Rectal smooth muscle tissue (tissue), 1 donor: Measurements from ENCODE around the gene SELPLG.
A peak's percentile ranks its signal among the peaks of the same experiment; 100 is the strongest.
"Not testable (repeated sequence)": the region's sequence is repeated elsewhere in the genome, so short reads cannot be mapped to it uniquely, and the experiment has no call there.

Experiments used
- H3K27ac ChIP-seq: one replicate; pipeline ENCODE4 v1.7.0; 2013; ENCODE audit warnings: low read depth, low read length, inconsistent platforms
- H3K27me3 ChIP-seq: one replicate; pipeline ENCODE4 v1.7.0; 2013; ENCODE audit warnings: low read length; ENCODE audit not compliant: control insufficient read depth, insufficient read depth
- H3K36me3 ChIP-seq: one replicate; pipeline ENCODE4 v1.7.0; 2013; ENCODE audit warnings: low read length; ENCODE audit not compliant: control insufficient read depth, insufficient read depth
- H3K4me1 ChIP-seq: one replicate; pipeline ENCODE4 v1.7.0; 2013; ENCODE audit warnings: low read length; ENCODE audit not compliant: control insufficient read depth, insufficient read depth
- H3K4me3 ChIP-seq: one replicate; pipeline ENCODE4 v1.7.0; 2013; ENCODE audit warnings: low read length
- H3K9ac ChIP-seq: one replicate; pipeline ENCODE4 v1.7.0; 2013; ENCODE audit warnings: low read length

SELPLG gene

DNA sequence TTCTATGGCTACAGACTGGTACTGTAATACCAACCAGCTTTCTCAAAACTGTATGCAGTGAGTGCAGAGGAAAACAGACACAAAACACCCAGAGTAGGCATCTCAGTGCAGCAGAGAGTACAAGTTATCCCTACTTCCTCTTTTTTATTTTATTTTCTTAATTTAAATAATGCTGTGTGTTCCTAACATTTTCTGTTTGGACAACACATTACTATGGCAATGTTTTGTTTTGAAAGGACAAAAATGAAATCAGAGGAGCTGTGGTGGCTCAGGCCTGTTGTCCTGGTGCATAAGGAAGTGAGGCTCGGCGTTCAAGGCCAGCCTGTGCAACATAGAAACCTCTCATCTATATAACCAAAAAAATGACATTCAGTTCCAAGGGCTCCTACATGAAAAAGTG lies 33.7 kb upstream of the SELPLG start:
- Histone ChIP-seq H3K4me1 (peaks cover 45% of the 10 kb centered on the region), H3K4me3 (no peak overlapping the region), H3K27me3 (no peaks in the 10 kb centered on the region), H3K27ac (peak overlapping the region; percentile 80), H3K36me3 (no peaks in the 10 kb centered on the region), H3K9ac (no peak overlapping the region)

DNA sequence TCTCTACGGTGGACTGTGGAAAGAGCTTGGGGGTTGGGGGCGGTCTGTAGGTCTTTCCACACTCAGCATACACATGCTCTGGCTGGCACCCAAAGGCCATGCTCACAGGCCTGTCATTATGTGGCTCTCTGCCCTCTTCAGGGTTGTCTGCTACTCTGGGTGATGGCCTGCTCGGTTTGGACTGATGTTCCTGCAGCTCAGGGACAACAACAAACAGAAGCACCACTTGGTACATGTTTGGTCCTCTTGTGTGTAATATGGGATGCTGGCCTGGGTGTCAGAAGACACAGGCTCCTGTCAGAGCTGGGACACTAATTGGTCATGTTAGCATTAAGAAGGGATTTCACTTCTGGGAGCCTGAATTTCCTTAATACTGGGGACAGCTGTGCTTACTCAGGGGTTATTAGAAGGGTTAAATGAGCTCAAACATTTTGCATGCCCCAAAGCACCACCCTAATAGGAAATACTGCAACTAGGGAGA lies 32.7 kb upstream of the SELPLG start:
- Histone ChIP-seq H3K4me3 (no peak overlapping the region), H3K36me3 (no peaks in the 10 kb centered on the region), H3K9ac (no peak overlapping the region), H3K27me3 (no peaks in the 10 kb centered on the region), H3K27ac (peak overlapping the region; percentile 80), H3K4me1 (peaks cover 45% of the 10 kb centered on the region)

DNA sequence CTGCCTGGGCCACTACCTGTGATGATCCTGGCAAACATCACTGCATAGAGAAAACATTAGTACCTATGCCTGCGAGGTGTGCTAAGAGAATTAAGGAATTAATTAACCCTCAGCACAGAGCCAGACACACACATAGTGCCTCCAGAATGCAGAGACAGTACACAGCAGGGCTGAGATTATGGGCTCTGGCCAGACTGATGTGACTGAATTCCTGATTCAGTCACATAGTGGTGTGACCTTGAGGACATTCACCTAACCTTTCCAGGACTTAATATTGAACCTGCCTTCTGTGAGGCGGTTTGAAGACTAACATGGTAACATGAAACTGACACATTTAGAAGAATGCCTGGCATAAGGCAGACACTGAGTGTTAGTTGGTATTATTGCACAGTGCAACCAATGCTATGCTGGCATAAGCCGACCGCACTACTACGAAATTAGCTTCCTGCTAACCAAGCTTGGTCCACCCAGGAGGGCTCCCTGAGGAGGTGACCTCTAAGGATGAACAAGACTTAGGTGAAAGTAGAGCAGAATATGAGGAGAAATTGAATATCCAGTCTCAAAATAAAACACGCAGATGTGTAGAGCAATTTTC lies 32.0 kb upstream of the SELPLG start:
- Histone ChIP-seq H3K4me3 (no peak overlapping the region), H3K9ac (no peak overlapping the region), H3K4me1 (peaks cover 45% of the 10 kb centered on the region), H3K27me3 (no peaks in the 10 kb centered on the region), H3K27ac (peak overlapping the region; percentile 80), H3K36me3 (no peaks in the 10 kb centered on the region)

DNA sequence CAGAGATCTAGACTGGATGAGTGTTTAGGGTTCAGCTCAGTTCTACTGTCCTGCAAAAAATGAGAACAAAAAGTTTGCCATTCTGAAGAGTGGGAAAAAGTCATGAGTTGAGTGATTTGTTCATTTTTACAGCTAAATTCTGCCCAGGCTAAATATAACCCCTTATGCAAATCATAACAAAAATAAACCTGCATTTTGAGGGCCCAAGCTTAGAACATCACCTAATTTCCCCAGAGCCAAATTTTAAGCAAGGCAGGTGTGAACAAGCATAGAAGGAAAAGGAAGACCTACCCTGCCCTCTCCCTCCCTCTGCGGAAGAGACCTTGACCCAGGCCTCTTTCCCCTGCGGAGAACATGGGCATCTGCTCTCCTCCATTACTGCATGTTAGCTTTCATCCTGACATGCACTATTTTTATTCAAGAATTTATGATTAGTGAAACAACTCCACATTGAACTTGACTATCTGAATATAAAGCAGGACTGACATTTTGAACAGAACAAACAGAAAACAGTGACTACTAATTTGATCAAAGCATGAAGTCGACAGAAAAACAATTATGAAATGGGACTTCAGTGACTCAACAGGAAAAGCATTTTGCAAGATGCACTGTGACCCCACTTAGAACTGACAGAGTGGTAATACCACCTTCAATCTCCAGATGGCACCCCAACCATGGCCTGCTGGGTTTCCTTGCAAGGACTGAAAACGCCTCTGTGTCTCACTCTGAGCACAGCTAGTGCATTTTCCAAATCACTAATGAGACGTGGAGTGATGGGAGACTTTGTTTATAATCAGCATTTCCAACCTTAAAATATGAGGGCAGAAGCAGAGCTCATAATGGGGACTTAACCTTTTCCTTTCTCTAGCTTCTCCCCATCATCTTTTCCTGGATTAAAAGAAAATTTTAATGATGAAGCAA lies 30.9 kb upstream of the SELPLG start:
- H3K4me3 ChIP-seq, result no peak overlapping the region
- H3K27me3 ChIP-seq, result no peaks in the 10 kb centered on the region
- no peaks in the 10 kb centered on the region for H3K36me3 ChIP-seq
- H3K4me1 ChIP-seq, result peaks cover 49% of the 10 kb centered on the region
- H3K9ac ChIP-seq, result no peak overlapping the region
- H3K27ac ChIP-seq, result peak overlapping the region; percentile 80

DNA sequence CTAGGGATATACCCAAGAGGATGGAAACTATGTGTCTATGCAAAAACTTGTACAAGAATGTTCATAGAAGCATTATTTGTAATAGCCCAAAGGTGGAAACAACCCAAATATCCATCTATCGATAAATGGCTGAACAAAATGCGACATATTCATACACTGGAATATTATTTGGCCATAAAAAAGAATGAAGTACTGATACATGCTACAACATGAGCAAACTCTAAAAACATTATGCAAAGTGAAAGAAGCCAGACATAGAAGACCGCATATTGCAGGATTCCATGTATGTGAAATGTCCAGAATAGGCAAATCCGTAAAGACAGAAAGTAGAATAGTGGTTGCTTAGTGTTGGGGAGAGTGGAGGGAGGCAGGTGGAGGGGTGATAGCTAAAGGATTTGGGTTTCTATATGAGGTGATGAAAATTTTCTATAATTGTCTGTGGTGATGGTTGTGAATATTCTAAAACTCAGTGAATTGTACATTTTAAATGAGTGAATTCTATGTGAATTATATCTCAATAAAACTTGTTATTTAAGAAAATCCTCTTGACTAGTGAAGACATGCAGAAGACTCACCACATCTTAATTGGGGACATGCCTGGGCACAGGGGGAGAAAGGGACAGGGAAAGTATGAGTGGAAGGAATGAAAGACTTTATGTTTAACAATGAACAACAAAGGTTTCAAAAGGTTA lies 29.8 kb upstream of the SELPLG start:
- H3K4me3 ChIP-seq, result no peak overlapping the region
- H3K27me3 ChIP-seq, result no peaks in the 10 kb centered on the region
- H3K36me3 ChIP-seq, result peaks cover 3% of the 10 kb centered on the region
- H3K4me1 ChIP-seq, result peaks cover 51% of the 10 kb centered on the region
- H3K9ac ChIP-seq, result no peak overlapping the region
- H3K27ac ChIP-seq, result peak overlapping the region; percentile 27

DNA sequence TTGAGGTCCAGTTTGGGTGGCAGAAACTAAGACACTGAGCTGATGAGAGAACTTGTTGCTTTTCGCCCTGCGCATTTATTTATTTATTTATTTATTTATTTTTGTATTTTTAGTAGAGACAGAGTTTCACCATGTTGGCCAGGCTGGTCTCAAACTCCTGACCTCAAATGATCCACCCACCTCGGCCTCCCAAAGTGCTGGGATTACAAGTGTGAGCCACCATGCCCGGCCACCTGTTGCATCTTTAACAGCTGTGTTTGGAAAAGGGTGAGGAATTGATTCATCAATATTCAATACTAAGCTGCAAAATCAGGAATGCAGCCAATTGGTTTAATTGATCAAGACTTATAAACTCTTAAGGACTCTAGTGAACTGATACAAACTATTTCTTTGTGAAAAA lies 24.4 kb upstream of the SELPLG start:
- Histone ChIP-seq H3K36me3 (peaks cover 18% of the 10 kb centered on the region), H3K27ac (peak overlapping the region; percentile 35), H3K4me1 (peaks cover 11% of the 10 kb centered on the region)
- not testable (repeated sequence) for H3K9ac ChIP-seq, H3K27me3 ChIP-seq, H3K4me3 ChIP-seq

DNA sequence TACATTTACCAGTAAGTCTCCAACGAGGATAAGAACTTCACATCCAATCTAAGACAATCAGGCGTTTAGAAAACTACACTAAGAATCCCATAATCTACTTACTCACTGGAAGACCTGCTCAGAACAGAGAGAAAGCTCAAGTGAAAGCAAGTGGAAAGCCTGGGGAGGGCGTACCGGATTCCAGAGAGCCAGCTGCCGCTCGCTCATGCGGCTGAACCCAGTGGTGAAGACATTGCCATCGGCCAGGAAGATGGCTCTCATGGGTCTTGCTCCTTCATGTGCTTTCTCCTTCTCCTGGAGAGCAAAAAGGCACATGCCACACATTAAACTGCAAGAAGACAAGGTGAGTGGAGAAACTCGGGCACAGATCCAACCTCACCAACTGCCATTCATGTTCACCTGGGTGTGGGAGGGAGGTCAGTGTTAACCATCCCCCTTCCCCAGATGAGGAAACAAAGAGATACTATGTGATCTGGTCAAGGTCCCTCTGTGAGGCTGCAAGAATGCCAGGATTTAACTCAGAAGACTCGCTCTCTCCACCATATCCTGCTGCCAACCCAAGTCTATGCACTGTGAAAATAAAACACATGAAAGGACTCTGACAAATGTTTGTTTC lies 23.5 kb upstream of the SELPLG start:
- Histone ChIP-seq H3K27me3 (no peaks in the 10 kb centered on the region), H3K4me1 (peaks cover 11% of the 10 kb centered on the region), H3K4me3 (no peak overlapping the region), H3K9ac (no peak overlapping the region), H3K27ac (no peak overlapping the region), H3K36me3 (peaks cover 18% of the 10 kb centered on the region)

DNA sequence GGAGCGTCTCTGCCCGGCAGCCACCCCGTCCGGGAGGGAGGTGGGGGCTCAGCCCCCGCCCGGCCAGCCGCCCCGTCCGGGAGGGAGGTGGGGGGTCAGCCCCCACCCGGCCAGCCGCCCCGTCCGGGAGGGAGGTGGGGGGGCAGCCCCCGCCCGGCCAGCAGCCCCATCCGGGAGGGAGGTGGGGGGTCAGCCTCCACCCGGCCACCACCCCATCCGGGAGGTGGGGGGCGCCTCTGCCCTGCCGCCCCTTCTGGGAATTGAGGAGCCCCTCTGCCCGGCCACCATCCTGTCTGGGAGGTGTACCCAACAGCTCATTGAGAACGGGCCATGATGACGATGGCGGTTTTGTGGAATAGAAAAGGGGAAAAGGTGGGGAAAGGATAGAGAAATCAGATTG lies 22.6 kb upstream of the SELPLG start:
- H3K27ac ChIP-seq, H3K4me3 ChIP-seq, H3K9ac ChIP-seq, H3K27me3 ChIP-seq: not testable (repeated sequence)
- Histone ChIP-seq H3K36me3 (peaks cover 23% of the 10 kb centered on the region), H3K4me1 (peaks cover 11% of the 10 kb centered on the region)

DNA sequence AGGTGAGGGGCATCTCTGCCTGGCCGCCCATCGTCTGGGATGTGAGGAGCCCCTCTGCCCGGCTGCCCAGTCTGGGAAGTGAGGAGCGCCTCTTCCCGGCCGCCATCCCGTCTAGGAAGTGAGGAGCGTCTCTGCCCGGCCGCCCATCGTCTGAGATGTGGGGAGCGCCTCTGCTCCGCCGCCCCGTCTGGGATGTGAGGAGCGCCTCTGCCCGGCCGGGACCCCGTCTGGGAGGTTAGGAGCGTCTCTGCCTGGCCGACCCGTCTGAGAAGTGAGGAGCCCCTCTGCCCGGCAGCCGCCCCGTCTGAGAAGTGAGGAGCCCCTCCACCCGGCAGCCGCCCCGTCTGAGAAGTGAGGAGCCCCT lies 22.1 kb upstream of the SELPLG start:
- not testable (repeated sequence) for H3K27me3 ChIP-seq, H3K4me3 ChIP-seq, H3K27ac ChIP-seq, H3K9ac ChIP-seq
- Histone ChIP-seq H3K36me3 (peaks cover 23% of the 10 kb centered on the region), H3K4me1 (peaks cover 11% of the 10 kb centered on the region)

DNA sequence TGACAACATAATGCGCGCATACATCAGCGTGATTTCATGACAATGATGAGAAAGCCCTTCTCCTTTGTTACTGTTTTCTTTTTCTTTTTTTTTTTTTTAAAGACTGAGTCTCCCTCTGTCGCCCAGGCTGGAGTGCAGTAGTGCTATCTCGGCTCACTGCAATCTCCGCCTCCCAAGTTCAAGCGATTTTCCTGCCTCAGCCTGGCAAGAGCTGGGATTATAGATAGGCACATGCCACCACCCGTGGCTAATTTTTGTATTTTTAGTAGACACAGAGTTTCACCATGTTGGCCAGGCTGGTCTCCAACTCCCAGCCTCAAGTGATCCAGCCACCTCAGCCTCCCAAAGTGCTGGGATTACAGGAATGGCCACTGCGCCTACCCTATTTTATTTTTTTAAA lies 20.9 kb upstream of the SELPLG start:
- Histone ChIP-seq H3K36me3 (peaks cover 23% of the 10 kb centered on the region), H3K4me1 (peaks cover 14% of the 10 kb centered on the region)
- not testable (repeated sequence) for H3K27me3 ChIP-seq, H3K27ac ChIP-seq, H3K4me3 ChIP-seq, H3K9ac ChIP-seq

DNA sequence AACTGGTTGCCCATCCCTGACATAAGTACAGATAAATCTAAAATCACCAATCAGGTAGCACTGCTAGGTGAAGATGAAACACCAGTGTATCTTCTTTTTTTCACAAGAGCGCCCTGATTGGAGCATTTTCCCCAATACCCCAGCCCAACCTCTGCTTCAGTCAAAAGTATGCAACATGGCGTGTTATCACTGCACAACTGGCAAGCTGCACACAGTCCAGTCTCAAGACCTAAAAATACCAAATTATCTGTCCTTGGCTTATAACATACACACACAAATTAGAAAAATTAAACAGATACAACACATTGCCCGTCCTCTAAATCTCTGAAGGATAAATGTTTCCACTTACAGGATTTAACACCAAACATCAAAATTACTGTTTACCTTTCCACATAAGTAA lies 20.2 kb upstream of the SELPLG start:
- peaks cover 18% of the 10 kb centered on the region for H3K4me1 ChIP-seq
- H3K4me3 ChIP-seq, result no peak overlapping the region
- H3K9ac ChIP-seq, result no peak overlapping the region
- H3K27ac ChIP-seq, result no peak overlapping the region
- H3K36me3 ChIP-seq, result peaks cover 24% of the 10 kb centered on the region
- H3K27me3 ChIP-seq, result no peaks in the 10 kb centered on the region

DNA sequence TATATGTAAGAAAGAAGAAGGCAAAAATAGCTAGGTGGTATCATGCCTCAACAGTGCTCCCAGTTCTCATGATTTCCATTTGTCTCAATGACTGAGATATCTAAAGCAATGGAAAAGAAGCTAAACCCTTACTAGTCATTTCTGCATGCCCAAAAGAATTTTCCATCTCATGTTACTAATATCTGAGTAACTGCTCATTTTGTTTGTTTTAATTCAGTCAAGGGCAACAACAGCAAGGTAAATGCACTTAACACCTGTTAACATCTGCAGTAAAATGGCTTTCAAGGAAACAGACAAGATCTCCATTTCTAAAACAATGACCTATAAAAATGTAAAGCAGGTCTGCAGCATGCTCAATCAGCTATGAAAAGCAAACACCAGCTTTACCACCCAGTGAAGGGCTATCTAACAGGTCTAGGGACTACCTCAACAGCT lies 19.4 kb upstream of the SELPLG start:
- Histone ChIP-seq H3K4me1 (peaks cover 14% of the 10 kb centered on the region), H3K36me3 (peaks cover 26% of the 10 kb centered on the region), H3K27me3 (no peaks in the 10 kb centered on the region), H3K9ac (no peak overlapping the region), H3K27ac (no peak overlapping the region), H3K4me3 (no peak overlapping the region)
